Stimulated activated CD8-positive, alpha-beta memory T cell treated with anti-CD3 and anti-CD28 coated beads, Interleukin-12 subunit alpha, Interleukin-12 subunit beta, amount 100 ng/mL, for 4 hours (primary cell): ENCODE results near the gene NEURL1B.
"Not testable (repeated sequence)": the region's sequence is repeated elsewhere in the genome, so short reads cannot be mapped to it uniquely, and the experiment has no call there.

ENCODE experiments used
- DNase-seq: peaks from one replicate; pipeline ENCODE4 v3.0.0-alpha.2; 2020; ENCODE audit warnings: low read depth

NEURL1B gene

DNA sequence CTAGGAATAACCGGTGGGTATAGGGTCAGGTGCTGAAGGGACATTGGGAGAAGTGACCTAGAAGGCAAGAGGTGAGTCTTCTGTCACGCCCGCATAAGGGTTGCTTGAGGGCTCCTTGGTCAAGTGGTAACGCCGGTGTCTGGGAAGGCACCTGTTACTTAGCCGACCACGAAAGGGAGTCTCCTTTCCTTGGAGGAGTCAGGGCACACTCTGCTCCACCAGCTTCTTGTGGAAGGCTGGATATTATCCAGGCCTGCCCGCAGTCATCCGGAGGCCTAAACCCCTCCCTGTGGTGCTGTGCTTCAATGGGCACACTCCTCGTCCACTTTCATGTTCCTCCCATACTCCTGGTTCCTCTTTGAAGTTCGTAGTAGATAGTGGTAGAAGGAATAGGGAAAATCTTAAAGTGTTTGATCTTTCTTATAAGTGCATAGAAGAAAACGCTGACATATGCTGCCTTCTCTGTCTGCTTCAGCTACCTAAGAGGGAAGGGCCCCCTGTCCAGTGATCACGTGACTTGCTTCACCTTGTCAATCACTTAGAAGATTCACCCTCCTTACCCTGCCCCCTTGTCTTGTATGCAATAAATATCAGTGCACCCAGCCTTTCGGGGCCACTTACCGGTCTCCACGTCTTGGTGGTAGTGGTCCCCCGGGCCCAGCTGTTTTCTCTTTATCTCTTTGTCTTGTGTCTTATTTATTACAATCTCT is 16.6 kb downstream of the NEURL1B start:
- DNase-seq: not testable (repeated sequence)

DNA sequence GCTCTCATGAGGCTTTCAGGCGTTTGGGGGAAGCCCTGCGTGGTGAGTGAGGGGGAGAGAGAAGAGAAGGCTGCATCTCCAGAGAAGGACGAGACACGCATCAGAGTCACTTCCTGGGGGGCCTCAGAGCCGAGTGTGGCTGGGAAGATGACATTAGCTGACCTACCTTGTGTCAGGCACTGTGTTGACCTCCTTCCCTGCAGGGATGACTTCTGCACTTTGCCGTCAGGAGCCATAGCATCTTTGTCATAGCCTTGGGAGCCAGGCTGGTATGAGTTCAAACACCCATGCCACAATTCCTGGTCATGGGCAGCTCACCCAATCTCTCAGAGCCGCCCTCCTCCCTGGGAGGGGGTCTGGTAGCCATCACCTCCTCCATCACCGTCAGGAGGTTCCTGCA is 17.3 kb downstream of the NEURL1B start:
- DNase-seq: no peak

DNA sequence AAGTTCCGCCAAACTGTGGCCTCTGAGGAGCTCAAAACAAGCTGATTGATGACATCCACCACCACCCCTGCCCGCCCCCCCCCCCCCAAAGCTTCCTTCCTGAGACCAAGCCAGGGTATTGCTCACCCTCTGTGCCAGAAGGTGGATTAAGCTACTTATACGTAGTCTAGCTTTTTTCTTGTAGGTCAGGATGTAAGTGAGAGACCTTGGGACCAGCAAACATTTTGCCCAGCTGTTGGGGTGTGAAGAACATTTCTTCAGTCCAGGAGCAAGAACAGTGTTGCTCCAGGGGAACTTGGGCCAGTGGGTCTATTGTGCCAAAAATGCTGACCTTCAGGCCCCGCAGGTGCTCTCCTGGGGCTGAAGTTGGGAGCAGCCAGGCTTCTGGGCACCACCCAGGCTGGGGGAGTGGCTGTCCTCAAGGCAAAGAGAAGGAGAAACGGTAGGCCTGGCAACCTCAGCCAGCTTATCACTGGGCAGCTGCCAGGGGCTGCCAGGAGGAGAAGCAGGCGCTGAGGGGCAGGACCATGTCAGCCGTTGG is 18.0 kb downstream of the NEURL1B start:
- no peak for DNase-seq

DNA sequence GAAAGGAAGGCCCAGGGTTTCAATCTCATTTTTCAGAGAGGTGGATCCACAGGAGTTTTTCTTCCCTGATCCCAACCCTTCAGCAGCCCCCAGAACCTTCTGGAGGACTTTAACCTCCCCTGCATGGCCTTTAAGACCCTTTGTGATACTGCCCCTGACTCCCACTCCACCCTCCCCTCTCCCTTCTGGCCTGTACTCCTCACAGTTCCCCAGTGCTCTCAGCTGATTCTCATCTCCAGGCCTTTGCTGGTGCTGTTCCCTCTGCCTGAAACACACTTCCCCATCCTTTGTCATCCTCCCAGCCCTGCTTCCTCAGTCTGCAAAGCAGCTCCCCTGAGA is 18.5 kb downstream of the NEURL1B start:
- no peak for DNase-seq

DNA sequence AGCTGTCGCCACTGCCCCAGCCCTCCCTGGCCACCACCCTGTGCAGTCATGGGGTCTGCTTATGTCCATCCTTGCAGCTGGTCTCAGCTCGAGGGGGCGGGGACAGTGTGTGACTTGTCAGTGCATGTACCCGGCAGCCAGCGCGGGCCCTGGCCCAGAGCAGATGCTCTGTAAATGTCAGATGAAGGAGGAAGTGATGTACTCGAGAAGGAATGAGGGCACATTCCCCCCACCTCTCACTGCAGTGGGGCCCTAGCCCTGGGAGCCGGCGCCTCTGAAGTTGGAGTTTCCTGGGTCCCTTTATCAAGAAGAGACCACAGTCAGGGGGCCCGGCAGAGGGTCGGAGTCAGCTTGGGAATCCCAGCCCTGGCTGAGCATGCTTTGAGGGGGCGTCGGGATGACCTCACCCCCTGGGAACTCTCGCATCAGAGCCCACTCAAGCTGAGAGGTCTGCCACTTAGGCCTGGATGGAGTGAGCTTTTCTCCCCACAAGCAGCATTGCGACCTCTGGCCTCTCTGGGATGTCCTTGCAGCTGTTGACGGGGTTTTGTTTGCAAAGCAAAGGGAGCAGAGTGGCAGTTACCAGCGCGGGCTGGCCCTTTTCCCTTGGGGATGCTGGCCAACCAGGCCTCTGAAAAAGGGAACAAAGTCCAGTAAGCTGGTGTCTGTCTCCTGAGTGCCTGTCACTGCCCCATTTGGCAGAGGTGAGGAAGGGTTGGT is 19.0 kb downstream of the NEURL1B start:
- no peak for DNase-seq

DNA sequence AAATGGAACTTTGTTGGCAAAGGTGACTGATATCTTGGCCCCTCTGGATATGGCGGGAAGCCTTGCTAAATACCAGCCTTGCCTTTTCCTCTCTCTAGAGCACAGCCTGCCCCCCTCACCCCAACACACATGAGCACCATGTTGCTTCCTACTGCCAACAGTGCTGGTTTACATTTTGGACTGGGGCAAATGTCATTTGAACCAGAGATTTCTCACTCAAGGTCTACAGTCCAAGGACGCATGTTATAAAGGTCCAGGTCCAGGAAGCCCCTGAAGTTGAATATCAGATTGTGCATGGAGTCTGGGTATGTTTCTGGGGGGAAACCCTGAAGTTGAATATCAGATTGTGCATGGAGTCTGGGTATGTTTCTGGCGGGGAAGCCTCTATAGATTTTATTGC is 19.9 kb downstream of the NEURL1B start:
- no peak for DNase-seq

DNA sequence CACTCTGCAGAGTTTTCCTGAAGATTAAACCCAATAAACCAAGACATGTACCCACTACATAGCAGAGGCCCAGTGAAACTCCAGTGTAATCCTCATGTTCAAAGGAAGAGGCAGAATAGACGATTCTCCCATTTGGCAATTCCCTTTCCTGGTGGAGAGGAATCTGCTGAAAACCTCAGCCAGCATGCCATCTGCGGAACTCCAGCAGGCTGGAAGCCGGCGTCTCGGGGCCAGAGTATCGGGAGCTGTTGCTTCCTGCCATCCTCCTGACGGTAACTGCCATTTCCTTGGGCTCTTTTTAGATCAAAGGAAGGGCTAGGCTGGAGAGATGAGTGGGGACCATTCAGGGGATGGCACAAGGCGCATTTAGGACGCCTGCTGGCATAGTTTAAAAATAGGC is 20.5 kb downstream of the NEURL1B start:
- no peak for DNase-seq

DNA sequence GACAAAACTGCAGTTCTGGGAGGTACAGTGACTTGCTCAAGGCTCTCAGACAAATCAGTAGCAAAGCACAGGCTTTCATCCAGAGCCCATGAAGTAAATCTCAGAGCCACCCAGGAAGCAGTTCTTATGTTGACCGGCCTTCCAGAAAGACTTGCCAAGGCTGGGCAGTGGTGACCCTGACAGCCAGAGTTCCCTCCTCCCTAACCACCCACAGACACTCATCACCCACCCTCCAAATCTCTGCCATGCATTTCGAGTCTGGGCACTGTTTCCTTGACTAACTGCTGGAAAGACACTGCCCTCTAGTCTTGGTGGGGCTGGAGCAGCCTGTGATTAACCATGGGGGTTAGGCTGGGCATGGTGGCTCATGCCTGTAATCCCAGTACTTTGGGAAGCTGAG is 21.5 kb downstream of the NEURL1B start:
- DNase-seq: no peak

DNA sequence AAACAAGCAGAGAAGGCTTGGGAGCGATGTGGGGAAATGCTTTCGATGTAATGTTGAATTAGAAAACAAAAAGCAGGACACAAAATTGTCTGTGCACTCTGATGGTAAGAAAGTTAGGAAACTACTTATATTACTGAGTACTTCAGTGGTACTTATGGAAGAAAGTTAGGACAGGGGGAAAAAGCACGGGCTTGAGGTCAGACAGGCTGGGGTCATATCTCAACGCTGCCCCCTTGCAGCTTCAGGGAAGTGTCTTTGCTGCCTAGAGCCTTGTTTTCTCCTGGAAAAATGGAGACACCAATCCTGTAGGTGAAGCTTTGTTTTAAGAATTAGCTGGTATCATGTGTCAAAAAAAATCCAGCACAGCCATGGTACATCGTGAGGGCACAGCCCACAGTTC is 23.0 kb downstream of the NEURL1B start:
- no peak for DNase-seq

DNA sequence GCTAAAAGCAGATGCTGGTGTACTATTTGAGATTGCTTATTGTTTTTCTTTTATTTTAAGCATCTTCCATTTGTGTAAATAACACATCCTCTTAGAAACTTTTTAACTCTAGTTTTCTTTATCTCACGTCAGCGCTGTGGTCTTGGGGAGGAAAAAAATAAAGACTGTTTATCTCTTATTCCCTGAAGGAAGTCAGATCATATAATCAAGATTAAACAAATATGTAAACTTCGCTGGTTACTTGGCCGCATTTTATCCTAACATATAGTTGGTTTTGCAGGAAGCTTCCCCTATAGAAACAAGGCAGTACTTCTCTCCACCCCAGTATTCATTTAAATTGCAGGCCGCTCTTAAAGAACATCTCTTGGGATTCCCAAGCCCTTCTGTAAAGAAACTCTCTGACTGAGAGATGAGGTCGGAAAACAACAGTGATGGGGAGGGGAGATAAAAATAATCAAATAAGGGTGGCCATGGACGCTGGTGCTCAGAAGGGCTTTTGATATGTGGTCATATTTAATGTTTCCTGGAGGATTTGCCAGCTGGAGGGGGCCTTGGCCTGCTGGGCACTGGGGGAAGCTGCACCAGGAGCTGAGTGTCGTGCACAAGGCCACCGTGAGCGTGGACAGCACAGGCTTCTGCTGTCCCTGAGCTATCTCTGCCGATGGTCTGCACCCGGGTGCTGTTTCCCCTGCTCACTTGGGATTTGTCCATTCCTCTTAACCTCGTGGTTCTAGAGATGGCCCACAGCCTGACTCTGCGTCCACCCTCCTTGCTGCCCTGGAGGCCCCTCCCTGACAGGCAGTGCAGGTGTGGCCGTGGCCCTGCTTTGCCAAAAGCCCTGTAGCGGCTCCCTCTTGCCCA is 23.8 kb downstream of the NEURL1B start:
- no peak for DNase-seq

DNA sequence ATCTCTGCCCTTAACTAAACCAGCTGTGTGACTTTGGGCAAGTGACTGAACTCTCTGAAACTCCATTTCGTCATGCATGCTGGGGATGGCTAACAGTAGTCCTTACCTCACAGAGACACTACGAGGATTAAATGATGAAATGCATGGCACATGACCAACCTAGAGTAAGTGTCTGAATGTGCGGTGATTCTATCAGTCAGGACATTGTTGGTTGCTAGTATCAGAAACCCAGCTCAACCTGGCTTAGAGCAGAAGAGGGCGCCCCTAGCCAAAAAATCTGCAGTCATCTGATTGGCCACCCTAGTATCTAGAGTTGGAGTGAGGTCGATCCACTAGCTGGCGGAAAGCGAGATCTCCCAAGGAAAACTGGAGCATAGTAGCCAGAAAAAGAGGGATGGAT is 25.2 kb downstream of the NEURL1B start:
- DNase-seq: no peak

DNA sequence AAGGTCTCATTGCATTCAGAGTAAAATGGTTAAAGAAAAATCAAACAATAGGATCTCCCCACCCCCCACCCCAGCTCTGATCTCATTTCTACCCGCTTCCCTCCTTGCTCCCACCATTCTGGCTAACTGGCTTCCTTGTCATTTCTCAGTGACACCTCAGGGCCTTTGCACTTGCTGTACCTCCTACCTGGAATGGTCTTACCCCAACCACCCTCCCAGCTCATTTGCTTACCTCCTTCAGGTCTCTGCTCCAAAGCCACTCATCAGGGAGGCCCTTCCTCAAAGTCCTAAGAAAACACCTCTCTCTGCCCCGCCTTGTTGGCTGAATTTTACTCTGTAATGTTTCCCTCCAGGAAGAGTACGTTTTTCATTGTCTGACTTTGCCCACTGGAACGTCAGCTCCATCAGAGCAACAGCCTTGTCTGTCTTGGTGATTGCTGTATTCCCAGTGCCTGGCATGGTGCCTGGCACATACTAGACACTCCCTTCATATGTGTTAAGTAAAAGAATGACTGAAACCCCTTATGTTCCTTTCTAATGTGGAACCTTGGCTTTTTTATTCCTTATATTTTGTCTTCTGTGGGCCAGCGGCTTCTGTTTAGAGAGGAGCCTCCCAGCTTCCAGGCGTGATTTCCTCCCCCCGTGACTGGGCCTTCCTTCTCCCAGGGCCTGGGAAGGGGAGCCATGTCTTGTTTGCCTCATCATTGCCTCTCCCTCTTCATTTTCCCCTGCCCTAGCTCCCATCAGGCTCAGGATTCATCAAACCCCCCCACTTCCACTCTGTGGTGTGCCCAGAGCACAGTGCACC is 26.9 kb downstream of the NEURL1B start:
- DNase-seq: no peak

DNA sequence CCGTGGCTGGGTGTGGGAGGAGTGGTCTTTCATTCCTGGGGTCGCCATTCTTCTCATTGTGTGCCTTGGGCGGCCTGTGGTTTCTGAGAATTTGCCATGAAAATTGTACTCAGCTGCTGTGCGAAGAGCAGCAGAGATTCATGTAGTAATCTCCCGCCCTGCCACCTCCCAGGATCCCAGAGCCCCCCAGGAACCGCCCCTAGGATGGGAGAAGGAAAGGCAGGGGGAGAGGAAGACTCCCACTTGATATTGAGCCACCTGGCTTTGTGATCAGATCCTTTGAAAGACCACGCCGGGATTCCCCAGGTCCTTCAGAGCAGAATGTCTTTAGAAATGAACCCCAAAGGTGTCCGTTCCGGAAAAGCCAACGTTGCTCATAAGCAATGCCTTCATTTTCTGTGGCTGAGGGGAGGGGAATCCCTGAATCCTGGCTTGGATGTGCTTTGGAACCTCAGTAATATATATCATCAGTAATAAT is 27.6 kb downstream of the NEURL1B start:
- no peak for DNase-seq

DNA sequence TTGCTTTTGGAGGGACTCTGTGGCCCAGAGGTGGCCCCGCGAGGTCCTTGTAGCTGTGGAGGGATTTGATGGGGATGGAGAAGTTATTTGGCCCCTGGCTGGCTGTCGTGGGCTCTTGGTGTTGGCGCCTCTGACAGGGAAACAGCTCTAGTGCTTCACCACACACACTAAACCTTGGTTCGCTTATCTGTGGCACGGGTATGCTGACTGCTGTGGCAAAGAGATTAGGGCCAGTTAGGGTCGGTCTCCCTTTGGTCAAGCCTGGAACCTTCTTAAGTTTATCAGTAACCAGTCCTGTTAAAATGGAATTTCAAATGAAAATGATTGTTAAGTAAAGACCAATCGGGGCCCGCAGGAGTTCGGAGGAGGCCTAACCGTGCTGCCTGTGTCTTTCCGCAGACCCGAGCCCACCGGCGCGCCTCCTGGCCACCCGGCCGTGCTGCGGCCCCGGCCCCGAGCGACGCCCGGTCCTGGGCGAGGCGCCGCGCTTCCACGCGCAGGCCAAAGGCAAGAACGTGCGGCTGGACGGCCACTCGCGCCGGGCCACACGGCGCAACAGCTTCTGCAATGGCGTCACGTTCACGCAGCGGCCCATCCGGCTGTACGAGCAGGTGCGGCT is 28.4 kb downstream of the NEURL1B start:
- DNase-seq: no peak

DNA sequence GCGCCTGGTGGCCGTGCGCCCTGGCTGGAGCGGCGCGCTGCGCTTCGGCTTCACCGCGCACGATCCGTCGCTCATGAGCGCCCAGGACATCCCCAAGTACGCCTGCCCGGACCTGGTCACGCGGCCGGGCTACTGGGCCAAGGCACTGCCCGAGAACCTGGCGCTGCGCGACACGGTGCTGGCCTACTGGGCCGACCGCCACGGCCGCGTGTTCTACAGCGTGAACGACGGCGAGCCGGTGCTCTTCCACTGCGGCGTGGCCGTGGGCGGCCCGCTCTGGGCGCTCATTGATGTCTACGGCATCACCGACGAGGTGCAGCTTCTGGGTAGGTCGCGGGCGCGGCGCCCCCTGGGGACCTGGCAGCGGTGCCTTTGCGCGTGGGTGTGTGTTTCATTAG is 28.9 kb downstream of the NEURL1B start:
- DNase-seq: no peak

DNA sequence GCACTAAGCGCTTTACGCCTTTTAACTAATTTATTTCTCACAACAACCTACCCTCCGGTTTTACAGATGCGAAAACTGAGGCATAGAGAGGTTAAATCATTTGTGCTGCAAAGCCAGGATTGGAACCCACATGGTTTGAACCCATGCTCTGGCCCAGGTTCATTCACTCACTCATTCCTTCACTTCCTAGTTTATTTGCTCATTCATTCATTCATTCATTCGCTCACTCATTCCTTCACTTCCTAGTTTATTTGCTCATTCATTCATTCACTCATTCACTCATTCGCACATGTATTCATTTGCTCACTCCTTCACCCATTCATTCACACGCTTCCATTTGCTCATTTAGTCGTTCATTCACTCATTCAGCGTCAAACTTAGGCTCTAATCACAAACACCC is 29.4 kb downstream of the NEURL1B start:
- DNase-seq: no peak

DNA sequence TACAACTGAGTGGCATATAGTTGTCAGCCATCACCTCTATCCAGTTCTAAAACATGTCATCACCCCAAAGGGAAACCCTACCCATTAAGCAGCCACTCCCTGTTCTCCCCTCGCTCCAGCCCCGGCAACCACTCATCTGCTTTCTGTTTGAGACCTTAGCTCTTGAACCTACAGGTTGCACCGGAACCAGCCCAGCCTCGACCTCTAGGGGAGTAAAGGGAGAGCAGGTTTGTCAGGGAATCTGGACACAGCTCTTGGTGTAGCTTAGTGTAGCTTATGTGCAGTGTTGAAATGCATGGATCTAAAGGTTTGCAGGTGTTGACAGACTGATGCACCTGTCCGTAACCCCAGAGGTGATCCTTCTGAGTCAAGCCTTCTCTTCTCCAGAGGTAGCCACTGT is 30.0 kb downstream of the NEURL1B start:
- no peak for DNase-seq

DNA sequence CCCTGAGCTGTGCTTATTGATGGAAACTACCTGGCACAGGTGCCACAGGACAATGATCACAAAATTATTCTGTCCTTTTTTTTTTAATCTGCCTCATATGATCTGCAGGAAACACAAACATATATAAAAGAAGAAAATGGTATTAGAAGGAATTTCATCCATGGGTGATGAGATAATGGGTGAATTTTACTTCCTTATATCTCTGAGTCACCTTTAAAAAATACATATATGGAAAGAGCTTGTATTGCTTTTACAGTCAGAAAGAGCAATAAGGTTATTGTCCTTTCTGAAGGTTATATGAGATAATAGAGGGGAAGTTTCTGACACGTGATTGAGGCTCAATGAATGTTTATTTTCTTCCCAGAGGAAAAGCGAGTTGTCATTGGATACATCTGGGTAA is 31.6 kb downstream of the NEURL1B start:
- DNase-seq: no peak

DNA sequence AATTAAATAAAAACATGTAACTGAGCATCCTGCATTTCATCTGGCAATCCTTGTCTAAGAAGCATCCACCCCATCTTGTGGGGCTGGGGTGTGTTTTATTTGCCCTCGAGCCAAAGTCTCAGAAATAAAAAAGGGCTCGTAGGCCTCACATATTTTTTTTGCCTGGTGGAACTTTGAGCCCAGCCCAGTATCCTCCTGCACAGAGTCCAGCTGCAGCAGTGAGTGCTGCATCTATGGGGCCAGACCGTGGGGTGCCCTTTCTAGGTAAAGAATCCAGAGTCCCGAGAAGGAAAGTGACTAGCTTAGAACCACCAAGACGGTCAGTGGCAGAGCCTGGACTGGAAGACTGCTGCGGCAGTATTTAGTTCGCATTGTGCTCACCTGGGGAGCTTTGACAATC is 33.1 kb downstream of the NEURL1B start:
- DNase-seq: no peak

DNA sequence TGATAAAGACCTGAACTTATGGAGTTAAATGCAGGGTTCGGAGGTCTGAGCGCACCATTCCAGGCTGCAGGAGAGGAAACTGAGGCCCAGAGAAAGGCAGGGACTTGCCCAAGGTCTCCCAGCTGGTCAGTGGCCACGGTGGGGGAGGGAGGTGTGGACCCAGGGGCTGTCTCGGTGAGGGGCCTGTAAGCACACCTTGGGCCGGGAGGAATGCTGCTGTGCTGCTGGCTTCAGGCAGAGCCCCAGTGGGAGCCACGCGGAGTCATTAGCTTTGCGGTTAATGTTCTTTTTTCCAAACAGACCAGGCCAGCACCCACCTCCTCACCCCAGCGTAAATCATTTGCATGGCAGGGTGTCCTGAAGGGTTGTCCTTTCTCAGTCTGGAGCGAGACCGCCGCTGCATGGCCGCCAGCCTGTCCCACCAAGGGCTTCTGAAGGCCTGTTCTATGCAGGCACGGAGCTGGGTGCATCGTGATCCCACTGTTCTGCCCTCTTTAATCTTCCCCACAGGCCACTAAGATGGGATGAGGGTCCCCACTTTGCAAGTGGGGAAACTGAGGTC is 35.9 kb downstream of the NEURL1B start:
- DNase-seq: no peak

DNA sequence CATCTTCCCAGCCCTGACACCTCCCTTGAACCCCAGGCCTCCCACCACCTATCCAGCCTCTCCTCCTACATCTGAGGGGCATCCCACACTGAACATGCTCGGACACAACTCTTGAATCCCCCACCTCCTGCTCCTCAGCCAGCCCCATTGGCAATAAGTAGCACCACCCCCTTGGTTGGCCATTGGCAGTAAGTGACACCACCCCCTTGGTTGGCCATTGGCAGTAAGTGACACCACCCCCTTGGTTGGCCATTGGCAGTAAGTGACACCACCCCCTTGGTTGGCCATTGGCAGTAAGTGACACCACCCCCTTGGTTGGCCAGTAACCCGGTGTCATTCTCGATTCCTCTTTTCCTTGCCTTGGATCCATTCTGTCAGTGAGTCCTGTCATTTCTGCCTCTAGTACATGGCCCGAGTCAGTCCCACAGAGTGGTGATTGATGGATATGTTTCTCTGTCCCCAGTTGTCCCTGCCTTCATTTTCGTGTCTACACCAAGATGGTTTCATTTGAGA is 37.4 kb downstream of the NEURL1B start:
- DNase-seq: not testable (repeated sequence)
